Measurements from ENCODE around the gene COL8A2.

DNA sequence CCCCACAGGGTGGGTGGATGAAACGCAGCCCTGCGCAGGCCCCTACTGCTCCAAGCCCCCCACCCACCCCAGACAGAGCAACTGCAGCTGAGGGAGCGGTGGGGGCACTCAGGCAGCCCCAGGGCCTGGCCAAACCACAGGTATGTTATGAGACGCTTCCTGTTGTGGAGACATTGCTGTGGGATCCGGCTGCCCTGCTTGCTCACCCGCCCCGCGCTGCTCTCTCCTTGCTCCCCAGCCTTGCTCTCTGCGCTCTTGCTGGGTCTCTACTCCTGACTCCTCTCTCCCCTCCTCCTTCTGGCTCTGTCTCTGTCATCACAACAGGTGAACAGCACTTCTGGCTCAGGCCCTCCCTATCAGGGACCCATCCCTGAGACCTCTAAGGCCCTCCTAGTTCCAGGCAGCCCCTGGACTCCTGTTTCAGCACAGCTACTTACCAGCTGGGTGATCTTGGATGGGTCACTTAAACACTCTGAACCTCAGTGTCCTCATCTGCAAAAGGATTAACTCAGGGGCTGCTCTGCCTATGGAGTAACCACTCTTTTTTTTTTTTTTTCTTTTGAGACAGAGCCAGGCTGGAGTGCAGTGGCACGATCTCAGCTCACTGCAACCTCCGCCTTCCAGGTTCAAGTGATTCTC, 15.9 kb downstream of the COL8A2 start:
- TF ChIP-seq, protein P1, sequence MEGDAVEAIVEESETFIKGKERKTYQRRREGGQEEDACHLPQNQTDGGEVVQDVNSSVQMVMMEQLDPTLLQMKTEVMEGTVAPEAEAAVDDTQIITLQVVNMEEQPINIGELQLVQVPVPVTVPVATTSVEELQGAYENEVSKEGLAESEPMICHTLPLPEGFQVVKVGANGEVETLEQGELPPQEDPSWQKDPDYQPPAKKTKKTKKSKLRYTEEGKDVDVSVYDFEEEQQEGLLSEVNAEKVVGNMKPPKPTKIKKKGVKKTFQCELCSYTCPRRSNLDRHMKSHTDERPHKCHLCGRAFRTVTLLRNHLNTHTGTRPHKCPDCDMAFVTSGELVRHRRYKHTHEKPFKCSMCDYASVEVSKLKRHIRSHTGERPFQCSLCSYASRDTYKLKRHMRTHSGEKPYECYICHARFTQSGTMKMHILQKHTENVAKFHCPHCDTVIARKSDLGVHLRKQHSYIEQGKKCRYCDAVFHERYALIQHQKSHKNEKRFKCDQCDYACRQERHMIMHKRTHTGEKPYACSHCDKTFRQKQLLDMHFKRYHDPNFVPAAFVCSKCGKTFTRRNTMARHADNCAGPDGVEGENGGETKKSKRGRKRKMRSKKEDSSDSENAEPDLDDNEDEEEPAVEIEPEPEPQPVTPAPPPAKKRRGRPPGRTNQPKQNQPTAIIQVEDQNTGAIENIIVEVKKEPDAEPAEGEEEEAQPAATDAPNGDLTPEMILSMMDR (IDR thresholded peaks at IDR 0.05; ENCODE audit: low read depth, low read length): no peak
- no peak for TF ChIP-seq POLR2A (IDR thresholded peaks at IDR 0.05; ENCODE audit: extremely low read depth, insufficient read length)
- no peak for TF ChIP-seq MYC (IDR thresholded peaks at IDR 0.05; ENCODE audit: low read depth, low read length)
